Endodermal cell (in vitro differentiated cells): ENCODE results near the gene GAP43. TPM values are rescaled to one million over a fixed set of nuclear protein-coding genes. Genes with fewer than 3 reads are reported as not detected.

Experiments
- DNase-seq: peaks from one replicate; pipeline ENCODE4 v3.0.0-alpha.2; 2017
- H3K27ac ChIP-seq: 2 replicates; pipeline ENCODE4 v1.5.1; 2013; ENCODE audit warnings: mild to moderate bottlenecking, low read depth, low read length, moderate library complexity
- H3K27me3 ChIP-seq: 2 replicates; pipeline ENCODE4 v1.6.1; 2013; ENCODE audit warnings: mild to moderate bottlenecking, low read length, moderate library complexity; ENCODE audit not compliant: insufficient read depth, control insufficient read depth, poor library complexity, severe bottlenecking
- H3K36me3 ChIP-seq: 2 replicates; pipeline ENCODE4 v1.7.0; 2013; ENCODE audit warnings: mild to moderate bottlenecking, low read length, moderate library complexity; ENCODE audit not compliant: control insufficient read depth, insufficient read depth
- H3K4me1 ChIP-seq: one replicate; pipeline ENCODE4 v1.7.0; 2013; ENCODE audit warnings: low read length; ENCODE audit not compliant: control insufficient read depth, insufficient read depth
- H3K4me3 ChIP-seq: 2 replicates; pipeline ENCODE4 v1.5.1; 2013; ENCODE audit warnings: mild to moderate bottlenecking, low read length, moderate library complexity
- H3K9ac ChIP-seq: 2 replicates; pipeline ENCODE4 v1.6.1; 2013; ENCODE audit warnings: mild to moderate bottlenecking, low read length, moderate library complexity; ENCODE audit not compliant: poor library complexity, severe bottlenecking; ENCODE audit errors: extremely low read depth
- H3K9me3 ChIP-seq: 2 replicates; pipeline ENCODE4 v1.6.1; 2013; ENCODE audit warnings: mild to moderate bottlenecking, low read length, moderate library complexity; ENCODE audit not compliant: control insufficient read depth
- H3K27ac Mint-ChIP-seq: 2 replicates; pipeline ENCODE4 v1.8.0; 2020; ENCODE audit warnings: mixed read lengths
- H3K27me3 Mint-ChIP-seq: 2 replicates; pipeline ENCODE4 v1.8.0; 2021; ENCODE audit warnings: mild to moderate bottlenecking, mixed read lengths; ENCODE audit not compliant: insufficient read depth
- H3K36me3 Mint-ChIP-seq: 2 replicates; pipeline ENCODE4 v1.8.0; 2020; ENCODE audit warnings: low read depth, mixed read lengths
- H3K4me1 Mint-ChIP-seq: 2 replicates; pipeline ENCODE4 v1.8.0; 2020; ENCODE audit warnings: mixed read lengths
- H3K4me3 Mint-ChIP-seq: 2 replicates; pipeline ENCODE4 v1.8.0; 2020; ENCODE audit warnings: mild to moderate bottlenecking, moderate library complexity, mixed read lengths
- H3K9me3 Mint-ChIP-seq: 2 replicates; pipeline ENCODE4 v1.8.0; 2020; ENCODE audit warnings: mild to moderate bottlenecking, mixed read lengths
- WGBS, 2 experiments: methylation state at CpG; one replicate each; pipeline versions ENCODE4 v1.1.5 to v1.1.7; 2013; ENCODE audit warnings: missing lambda C conversion rate in 2 of 2, mixed read lengths in 1 of 2; ENCODE audit not compliant: insufficient coverage in 1 of 2, insufficient read length in 1 of 2; 5-methylcytosine and 5-hydroxymethylcytosine counted together
- total RNA-seq, 2 donors: library from RNA; stranded (reverse); fragmentation: NEBNext Ultra II Directional in 1 of 2; extraction: Animal tissue kit (Norgen Biotek cat#: 25700) in 1 of 2; gene quantifications; 2 replicates in 1 of 2; 3 replicates in 1 of 2; pipeline ENCODE4 v1.2.1, GENCODE V29; 2021
- TF ChIP-seq, protein P1 (sequence below): fragments of 200-600 bp; sonication (generic); conservative IDR thresholded peaks from 2 replicates; pipeline ENCODE4 v1.5.0; 2021; ENCODE audit warnings: antibody characterized with exemption, mild to moderate bottlenecking

GAP43 gene
- total RNA-seq, 2 donors from 2014 or later, result 1.5 to 8.0 TPM

DNA sequence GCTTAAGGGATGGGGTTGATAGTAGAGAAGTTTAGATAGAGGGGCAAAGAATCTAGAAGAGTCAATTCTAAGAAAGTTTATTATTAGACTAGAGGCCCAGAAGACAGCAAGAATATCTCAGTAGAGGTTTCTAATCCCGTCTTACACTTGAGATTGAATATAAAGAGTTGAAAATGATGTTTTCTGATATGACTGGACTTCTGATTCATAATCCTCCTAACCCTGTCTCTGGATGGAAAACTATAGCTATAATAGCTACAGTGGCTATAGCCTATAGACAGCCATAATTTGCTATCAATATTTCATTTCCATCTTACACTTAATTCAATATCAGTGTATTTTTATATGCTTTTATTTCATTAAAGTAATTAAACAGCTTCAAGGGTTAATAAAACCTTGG is 60.0 kb downstream of the GAP43 start:
- TF ChIP-seq, protein P1, sequence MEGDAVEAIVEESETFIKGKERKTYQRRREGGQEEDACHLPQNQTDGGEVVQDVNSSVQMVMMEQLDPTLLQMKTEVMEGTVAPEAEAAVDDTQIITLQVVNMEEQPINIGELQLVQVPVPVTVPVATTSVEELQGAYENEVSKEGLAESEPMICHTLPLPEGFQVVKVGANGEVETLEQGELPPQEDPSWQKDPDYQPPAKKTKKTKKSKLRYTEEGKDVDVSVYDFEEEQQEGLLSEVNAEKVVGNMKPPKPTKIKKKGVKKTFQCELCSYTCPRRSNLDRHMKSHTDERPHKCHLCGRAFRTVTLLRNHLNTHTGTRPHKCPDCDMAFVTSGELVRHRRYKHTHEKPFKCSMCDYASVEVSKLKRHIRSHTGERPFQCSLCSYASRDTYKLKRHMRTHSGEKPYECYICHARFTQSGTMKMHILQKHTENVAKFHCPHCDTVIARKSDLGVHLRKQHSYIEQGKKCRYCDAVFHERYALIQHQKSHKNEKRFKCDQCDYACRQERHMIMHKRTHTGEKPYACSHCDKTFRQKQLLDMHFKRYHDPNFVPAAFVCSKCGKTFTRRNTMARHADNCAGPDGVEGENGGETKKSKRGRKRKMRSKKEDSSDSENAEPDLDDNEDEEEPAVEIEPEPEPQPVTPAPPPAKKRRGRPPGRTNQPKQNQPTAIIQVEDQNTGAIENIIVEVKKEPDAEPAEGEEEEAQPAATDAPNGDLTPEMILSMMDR, result no peak
- no peak for DNase-seq
- Mint-ChIP-seq H3K27me3 (no peaks in the 10 kb centered on the region), H3K4me1 (peaks cover 2% of the 10 kb centered on the region), H3K9me3 (no peaks in the 10 kb centered on the region), H3K27ac (no peak overlapping the region), H3K4me3 (no peak overlapping the region), H3K36me3 (no peaks in the 10 kb centered on the region)
- Histone ChIP-seq H3K4me3 (no peak overlapping the region), H3K27me3 (no peaks in the 10 kb centered on the region), H3K27ac (no peak overlapping the region), H3K4me1 (no peaks in the 10 kb centered on the region), H3K9me3 (peaks cover 6% of the 10 kb centered on the region), H3K9ac (no peak overlapping the region), H3K36me3 (no peaks in the 10 kb centered on the region)
- 93% methylated on average over 1 of the region's 1 CpG; no CpG with 5 or more reads in 1 of the 2 experiments for WGBS, 2 experiments

DNA sequence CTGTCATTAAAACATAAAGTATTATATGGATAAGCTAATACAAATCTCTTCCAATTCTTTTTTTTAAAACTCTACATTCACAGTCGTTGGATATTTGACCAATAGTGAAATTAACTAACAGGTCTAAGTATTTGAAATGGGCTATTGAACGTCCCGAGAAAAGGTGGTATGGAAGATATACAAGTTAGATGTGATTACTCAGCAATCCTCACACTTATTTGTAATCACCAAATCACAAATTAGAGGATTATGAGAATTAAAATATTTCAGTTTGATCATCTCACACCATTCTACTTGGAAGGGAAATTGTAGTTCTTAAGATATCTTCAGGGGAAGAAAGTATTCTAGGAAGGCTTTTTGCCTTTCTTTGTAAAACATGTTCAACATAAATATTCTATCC is 60.5 kb downstream of the GAP43 start:
- Mint-ChIP-seq H3K4me1 (peaks cover 2% of the 10 kb centered on the region), H3K27me3 (no peaks in the 10 kb centered on the region), H3K4me3 (no peak overlapping the region), H3K27ac (no peak overlapping the region), H3K36me3 (no peaks in the 10 kb centered on the region), H3K9me3 (no peaks in the 10 kb centered on the region)
- WGBS, 2 experiments, result 89% methylated on average over 3 of the region's 3 CpGs; no CpG with 5 or more reads in 1 of the 2 experiments
- Histone ChIP-seq H3K27ac (no peak overlapping the region), H3K4me3 (no peak overlapping the region), H3K9ac (no peak overlapping the region), H3K9me3 (peaks cover 3% of the 10 kb centered on the region), H3K27me3 (no peaks in the 10 kb centered on the region), H3K4me1 (no peaks in the 10 kb centered on the region), H3K36me3 (no peaks in the 10 kb centered on the region)
- no peak for DNase-seq
- TF ChIP-seq, protein P1, result no peak

DNA sequence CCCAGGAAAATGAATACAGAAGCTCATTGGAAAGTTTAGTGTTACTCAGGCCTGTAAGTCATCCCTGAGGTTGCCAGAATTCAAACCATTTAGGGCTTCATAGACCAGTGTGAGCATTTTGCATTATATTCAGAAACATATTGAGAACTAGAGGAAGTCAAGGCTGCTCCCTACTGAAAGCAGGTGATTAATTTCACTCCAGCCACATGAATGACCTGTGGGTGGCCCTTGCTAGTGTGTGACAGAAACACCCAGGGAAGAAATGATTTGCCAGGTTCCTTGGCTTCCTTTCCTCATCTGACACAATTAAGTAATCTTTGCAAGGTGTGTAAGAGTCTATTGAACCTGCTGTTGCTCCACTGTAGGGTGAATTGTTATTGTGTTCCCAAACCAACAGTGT is 61.8 kb downstream of the GAP43 start:
- H3K4me1 Mint-ChIP-seq, result peaks cover 2% of the 10 kb centered on the region
- H3K27me3 Mint-ChIP-seq, result no peaks in the 10 kb centered on the region
- no peaks in the 10 kb centered on the region for H3K27me3 ChIP-seq
- TF ChIP-seq, protein P1, result no peak
- no peak overlapping the region for H3K4me3 ChIP-seq
- no peak overlapping the region for H3K27ac ChIP-seq
- H3K9me3 Mint-ChIP-seq, result no peaks in the 10 kb centered on the region
- no peaks in the 10 kb centered on the region for H3K36me3 ChIP-seq
- H3K4me3 Mint-ChIP-seq, result no peak overlapping the region
- H3K9ac ChIP-seq, result no peak overlapping the region
- no peaks in the 10 kb centered on the region for H3K4me1 ChIP-seq
- H3K36me3 Mint-ChIP-seq, result no peaks in the 10 kb centered on the region
- DNase-seq, result no peak
- no peak overlapping the region for H3K27ac Mint-ChIP-seq
- H3K9me3 ChIP-seq, result no peaks in the 10 kb centered on the region
